Renal cortex interstitium (tissue), 3 donors: ENCODE results near the gene ASNSD1. TPM values are rescaled to one million over a fixed set of nuclear protein-coding genes. Genes with fewer than 3 reads are reported as not detected.

ENCODE experiments used
- polyA plus RNA-seq, 3 donors: library from polyadenylated mRNA; unstranded; fragments of 120-200 nt; gene quantifications; one replicate each; pipeline ENCODE4 v1.2.1, GENCODE V29; 2013; ENCODE audit not compliant: insufficient read length in 3 of 3

The ASNSD1 gene
- polyA plus RNA-seq, 3 donors: 54.6 to 65.8 (median 58.5) TPM

Other genes starting within 250 kb of the ASNSD1 start
- 10 to 100 TPM; 43.0 to 55.5 (median 48.6) TPM for gene WDR75, start 220.0 kb upstream of the ASNSD1 start, polyA plus RNA-seq
- 100 to 1,000 TPM; 119 to 125 (median 120) TPM for gene SLC40A1, start 80.7 kb upstream of the ASNSD1 start, polyA plus RNA-seq
- 10 to 100 TPM in 1 of 3 donors, 1 to 10 TPM in 2; 7.0 to 16.4 (median 8.4) TPM for gene ANKAR, start 13.2 kb downstream of the ASNSD1 start, polyA plus RNA-seq
- gene OSGEPL1, start 101.3 kb downstream of the ASNSD1 start, polyA plus RNA-seq: 10 to 100 TPM; 16.8 to 26.6 (median 22.0) TPM
- gene ORMDL1, start 122.9 kb downstream of the ASNSD1 start, polyA plus RNA-seq: 100 to 1,000 TPM in 2 of 3 donors, 10 to 100 TPM in 1; 82.8 to 113 (median 108) TPM
- 10 to 100 TPM; 36.3 to 47.6 (median 43.7) TPM for gene PMS1, start 123.0 kb downstream of the ASNSD1 start, polyA plus RNA-seq